GM13976 (cell line): ENCODE results near the gene PPP1R26.
"Not testable (repeated sequence)": the region's sequence is repeated elsewhere in the genome, so short reads cannot be mapped to it uniquely, and the experiment has no call there.

Source experiments
- DNase-seq: peaks from one replicate; pipeline ENCODE4 v3.0.0; 2012; ENCODE audit warnings: low spot score
- in situ Hi-C: fragments of 300-500 bp; cut with MboI; formaldehyde crosslinking; loops from one replicate; pipeline ENCODE4 v1.12.0; 2022; ENCODE audit warnings: low sequenced_read_pairs, mixed read lengths, inconsistent platforms; ENCODE audit not compliant: unreplicated experiment
- TF ChIP-seq, protein P1 (sequence below): IDR thresholded peaks from 2 replicates; pipeline ENCODE4 v1.5.1; 2012; ENCODE audit warnings: borderline replicate concordance, mild to moderate bottlenecking; ENCODE audit not compliant: insufficient read depth; ENCODE audit errors: extremely low read depth, missing control alignments, control extremely low read depth

Gene PPP1R26

DNA sequence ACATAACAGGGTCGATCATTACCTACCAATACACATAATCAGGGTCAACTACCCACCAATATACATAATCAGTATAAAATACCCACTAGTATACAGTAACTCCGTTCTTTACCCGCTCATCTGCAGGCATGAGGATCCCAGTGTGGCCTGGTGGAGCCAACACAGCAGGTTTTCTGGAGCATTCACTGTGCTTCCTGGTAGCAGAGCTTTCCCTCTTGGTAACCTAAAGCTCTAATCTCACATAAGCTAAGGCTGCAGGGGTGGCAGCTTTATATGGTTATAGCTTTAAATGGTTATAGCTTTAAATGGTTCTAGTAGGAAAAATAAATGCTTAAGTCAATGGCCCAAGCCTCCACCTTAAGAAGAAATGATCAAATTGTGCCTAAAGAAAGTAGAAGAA is 53.5 kb downstream of the PPP1R26 start:
- TF ChIP-seq, protein P1, sequence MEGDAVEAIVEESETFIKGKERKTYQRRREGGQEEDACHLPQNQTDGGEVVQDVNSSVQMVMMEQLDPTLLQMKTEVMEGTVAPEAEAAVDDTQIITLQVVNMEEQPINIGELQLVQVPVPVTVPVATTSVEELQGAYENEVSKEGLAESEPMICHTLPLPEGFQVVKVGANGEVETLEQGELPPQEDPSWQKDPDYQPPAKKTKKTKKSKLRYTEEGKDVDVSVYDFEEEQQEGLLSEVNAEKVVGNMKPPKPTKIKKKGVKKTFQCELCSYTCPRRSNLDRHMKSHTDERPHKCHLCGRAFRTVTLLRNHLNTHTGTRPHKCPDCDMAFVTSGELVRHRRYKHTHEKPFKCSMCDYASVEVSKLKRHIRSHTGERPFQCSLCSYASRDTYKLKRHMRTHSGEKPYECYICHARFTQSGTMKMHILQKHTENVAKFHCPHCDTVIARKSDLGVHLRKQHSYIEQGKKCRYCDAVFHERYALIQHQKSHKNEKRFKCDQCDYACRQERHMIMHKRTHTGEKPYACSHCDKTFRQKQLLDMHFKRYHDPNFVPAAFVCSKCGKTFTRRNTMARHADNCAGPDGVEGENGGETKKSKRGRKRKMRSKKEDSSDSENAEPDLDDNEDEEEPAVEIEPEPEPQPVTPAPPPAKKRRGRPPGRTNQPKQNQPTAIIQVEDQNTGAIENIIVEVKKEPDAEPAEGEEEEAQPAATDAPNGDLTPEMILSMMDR, result no peak
- DNase-seq, result no peak

DNA sequence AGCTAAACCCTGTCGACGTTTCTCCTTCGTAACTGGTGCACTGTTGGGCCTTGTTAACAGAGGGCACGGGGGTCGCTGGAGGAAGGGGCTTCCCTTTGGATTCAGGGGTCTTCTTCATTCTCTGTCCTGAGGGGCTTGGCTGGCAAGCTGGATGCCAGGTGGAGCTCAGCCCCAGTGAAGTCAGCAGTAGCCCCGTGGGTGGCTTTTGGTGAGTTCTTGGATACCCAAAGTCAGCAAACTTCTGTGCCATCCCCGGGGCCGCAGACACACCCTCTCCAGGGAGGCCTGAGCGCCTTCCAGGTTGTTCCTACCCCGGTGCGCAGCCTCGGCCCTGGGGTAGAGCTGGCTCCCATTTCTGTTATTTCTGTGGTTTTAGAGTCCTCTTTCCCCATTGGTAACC is 54.1 kb downstream of the PPP1R26 start:
- no peak for DNase-seq
- in situ Hi-C loops, result no loop called here
- TF ChIP-seq, protein P1, result no peak

More for the DNA sequence above, 53.5 kb downstream of the PPP1R26 start:
- in situ Hi-C loops, result no loop called here

DNA sequence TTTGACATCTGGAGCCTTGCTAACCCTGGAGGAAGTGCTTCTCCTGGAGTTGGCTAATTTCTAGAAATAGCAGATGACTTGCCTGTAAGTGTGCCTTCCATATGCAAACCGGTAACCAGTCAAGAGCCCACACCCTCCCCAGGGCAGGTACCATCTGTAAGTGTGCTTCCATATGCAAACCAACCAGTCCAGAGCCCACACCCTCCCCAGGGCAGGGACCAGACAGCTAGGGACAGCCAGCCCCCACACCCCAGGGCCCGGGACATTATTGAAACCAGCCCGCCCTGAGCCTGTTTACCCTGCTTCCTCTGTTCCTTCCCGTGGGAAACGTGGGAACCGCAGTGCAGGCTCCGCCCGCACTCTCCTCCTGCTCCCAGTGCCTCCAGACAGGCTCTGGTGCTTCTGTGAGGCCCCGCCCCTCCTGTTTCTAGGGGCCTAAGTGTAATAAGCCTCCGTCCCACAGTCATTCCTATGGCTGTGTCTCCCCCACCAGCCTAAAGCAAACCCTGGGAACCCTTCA is 54.7 kb downstream of the PPP1R26 start:
- DNase-seq, in situ Hi-C loops: not testable (repeated sequence)

DNA sequence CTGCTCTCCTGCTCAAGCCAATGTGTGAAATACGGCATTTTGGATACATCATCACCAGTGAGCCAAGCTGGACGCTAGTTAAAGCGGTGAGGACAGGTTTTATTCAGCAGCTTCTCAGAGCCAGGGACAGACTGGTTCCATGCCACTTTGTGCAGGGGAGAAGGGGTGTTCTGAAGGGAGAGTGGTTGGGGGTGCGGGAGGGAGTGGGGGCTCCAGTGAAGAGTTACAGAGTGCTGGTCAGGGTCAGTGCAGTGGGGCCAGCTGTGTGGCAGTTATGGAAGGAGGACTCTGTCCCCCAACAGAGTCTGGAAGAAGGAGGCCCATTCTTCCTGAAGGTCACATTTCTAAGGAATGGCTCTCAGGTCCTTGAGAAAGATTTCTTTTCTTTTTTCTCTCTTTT is 55.2 kb downstream of the PPP1R26 start:
- DNase-seq, in situ Hi-C loops: not testable (repeated sequence)

DNA sequence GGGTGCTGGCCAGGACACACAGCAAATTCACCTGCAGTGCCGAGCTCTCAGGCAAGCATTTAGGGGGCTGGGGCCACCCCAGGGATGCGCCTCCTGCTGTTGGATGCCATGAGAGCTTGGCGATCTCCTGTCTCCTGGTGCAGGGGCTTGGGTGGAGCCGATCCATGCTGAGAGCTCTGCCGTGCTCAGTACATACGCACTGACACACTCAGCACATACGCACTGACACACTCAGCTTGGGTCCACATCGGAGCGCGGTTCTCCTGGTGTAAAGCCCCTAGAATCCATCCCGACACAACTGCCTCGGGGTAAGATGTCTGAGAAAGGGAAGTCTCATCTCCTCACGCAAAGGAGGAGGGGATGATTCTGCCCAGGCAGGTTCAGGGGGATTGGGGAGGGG is 56.0 kb downstream of the PPP1R26 start:
- DNase-seq, in situ Hi-C loops: not testable (repeated sequence)

DNA sequence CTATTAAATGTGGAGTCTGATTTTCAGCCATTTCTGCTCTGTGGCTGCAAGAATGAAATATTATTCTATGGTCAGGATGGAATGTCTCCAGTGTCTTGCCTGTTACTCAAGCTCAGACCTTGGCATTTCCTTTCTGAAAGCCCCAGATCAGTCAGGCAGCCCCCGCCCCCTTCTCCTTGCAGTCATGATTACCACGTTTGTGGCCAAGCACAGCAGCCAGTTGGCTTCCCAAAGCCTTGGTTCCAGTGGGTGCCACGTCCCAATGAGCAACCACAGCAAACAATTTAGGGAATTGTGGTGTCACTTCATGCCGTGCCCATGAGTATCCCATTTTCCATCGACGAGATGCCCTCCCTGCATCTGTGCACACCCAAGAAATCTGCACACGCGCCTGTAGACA is 56.6 kb downstream of the PPP1R26 start:
- TF ChIP-seq, protein P1, result no peak
- DNase-seq, result no peak
- in situ Hi-C loops, result no loop called here
